HG03097 (cell line): ENCODE measurements around the gene ABCC1.

ENCODE experiments used
- ATAC-seq: cut with Tn5 transposase; IDR thresholded peaks from one replicate; pipeline ENCODE4 v1.9.1; 2021; ENCODE audit not compliant: unreplicated experiment, low FRiP score

ABCC1 gene

GRCh38 chr16:16073891-16074881 lies 124.8 kb downstream of the ABCC1 start:
- ATAC-seq: no peak

- no peak for ATAC-seq
These were observed 126.3 kb downstream of the ABCC1 start for GRCh38 chr16:16075488-16076422.

DNA sequence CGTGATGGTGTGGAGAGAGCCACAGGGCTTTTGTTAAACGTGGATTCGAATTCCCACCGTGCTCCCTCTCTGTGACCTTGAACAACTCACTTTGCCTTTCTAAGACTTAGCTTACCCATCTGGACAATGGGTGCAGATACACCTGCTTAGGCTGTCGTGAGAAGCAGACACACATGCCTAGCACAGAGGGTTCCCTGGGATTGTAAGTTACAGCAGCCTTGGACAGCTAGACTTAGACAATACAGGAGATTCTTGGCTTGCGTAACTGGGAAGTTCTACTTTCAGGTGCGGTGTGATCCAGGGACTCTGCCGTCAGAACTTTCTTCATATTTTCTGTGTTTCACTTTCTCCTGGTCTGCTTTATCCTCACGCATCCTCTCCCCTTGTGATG lies 127.0 kb downstream of the ABCC1 start:
- no peak for ATAC-seq

- ATAC-seq: no peak
These were observed 131.1 kb downstream of the ABCC1 start for GRCh38 chr16:16080465-16081065.

DNA sequence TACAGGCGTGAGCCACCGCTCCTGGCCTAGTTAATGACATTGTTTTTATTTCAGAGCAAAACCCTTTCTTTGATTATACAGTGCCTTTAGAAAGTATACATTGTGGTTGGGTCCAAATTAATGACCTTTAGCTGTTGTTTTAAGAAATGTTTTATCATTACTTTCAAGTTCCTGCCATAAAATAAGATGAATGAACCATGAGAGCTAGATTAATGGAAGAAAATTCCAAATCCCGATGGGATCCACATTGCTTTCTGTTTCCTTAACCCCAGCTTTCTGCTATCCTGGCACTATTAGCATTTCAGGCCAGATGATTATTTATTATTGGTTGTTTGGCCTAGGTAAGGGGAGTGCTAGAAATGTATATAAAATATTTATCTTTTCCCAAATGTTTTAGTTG lies 131.7 kb downstream of the ABCC1 start:
- ATAC-seq: no peak

- no peak for ATAC-seq
These were observed 132.8 kb downstream of the ABCC1 start for GRCh38 chr16:16082255-16082654.

DNA sequence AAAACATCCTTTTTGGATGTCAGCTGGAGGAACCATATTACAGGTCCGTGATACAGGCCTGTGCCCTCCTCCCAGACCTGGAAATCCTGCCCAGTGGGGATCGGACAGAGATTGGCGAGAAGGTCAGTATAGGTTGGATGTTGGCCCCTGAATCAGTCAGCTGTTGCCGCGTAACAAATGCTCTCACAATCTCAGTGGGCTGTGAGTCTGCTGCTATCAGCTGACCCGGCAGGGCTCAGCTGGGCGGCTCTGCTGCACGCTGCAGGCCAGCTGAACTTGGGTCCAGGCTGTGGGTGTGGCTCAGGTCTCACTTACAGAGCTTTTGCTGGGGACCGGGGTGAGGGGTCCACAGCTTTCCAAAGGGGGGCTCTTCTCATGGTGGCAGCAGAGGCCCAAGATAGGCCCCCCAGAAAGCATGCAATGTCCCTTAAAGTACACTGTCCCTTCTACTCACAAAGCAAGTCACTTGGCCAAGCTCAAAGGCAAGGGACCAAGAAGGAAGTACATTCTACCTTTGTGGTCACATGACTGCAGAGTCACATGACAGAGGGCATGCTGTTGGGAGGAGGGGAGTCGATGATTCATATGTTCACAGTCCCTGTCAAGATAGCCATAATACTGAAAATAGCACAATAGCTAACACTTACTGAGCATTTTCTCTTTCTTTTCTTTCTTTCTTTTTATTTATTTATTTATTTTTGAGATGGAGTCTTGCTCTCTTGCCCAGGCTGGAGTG lies 134.2 kb downstream of the ABCC1 start:
- no peak for ATAC-seq

- ATAC-seq: no peak
These were observed 135.5 kb downstream of the ABCC1 start for GRCh38 chr16:16084874-16085273.

GRCh38 chr16:16086653-16087446 lies 137.4 kb downstream of the ABCC1 start:
- no peak for ATAC-seq

DNA sequence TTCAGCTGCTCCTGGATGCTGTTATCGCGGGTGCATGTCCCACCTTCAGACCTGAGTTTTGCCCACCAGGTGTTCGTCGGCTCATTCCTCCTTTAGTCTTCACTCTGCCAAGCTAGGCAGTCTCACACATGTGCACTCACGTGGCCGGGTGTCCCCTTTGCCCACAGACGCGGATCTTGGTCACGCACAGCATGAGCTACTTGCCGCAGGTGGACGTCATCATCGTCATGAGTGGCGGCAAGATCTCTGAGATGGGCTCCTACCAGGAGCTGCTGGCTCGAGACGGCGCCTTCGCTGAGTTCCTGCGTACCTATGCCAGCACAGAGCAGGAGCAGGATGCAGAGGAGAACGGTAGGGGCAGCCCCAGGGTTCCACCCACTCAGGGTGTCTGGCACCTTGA lies 140.8 kb downstream of the ABCC1 start:
- ATAC-seq: no peak

- no peak for ATAC-seq
These were observed 143.7 kb downstream of the ABCC1 start for GRCh38 chr16:16092925-16093627.

DNA sequence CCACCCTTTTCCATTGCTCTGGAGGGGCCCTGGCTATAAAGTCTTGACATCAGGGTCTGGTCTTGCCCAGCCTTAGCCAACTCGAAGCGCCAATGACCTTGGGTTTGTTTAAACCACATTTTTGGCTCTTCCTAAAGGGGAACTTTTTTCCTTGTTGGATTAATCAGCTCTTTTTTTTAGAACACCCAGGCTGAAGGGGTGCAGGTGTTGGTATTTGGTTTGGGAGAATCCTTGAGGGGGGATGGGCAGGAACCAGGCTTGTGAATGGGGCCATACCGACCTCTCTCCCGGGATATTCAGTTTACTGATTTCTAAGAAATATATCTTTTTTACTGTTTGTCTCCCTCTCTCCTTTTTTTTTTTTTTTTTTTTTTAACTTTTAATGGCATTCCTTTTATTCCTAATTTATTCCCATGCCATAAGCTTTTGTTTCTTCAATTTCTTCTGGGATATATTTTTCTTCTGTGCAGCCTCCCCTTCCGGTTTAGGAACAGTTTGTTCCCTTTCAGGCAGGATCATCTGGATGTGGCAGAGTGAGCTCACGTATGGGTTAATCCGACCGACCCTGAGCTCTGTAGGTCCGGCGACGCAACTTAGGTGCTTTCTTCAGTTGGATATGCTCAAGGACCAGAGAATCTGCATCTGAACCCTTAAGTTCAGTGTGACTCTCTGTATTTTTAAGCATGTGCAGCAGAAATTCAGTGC lies 144.4 kb downstream of the ABCC1 start:
- no peak for ATAC-seq

DNA sequence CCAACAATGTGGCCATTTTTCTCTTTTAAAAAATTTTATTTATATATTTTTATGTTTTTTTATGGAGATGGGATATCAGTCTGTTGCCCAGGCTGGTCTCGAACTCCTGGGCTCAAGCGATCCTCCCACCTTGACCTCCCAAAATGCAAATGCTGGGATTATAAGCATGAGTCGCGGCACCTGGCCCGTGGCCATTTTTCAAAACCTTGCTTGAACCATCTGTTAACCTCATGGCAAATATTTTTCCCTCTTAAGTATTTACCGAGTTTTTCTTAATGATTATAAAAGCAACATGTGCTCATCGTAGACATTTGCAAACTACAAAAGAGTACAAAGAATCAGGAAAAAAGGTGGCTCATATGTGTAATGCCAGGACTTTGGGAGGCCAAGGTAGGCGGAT lies 146.2 kb downstream of the ABCC1 start:
- ATAC-seq: no peak

DNA sequence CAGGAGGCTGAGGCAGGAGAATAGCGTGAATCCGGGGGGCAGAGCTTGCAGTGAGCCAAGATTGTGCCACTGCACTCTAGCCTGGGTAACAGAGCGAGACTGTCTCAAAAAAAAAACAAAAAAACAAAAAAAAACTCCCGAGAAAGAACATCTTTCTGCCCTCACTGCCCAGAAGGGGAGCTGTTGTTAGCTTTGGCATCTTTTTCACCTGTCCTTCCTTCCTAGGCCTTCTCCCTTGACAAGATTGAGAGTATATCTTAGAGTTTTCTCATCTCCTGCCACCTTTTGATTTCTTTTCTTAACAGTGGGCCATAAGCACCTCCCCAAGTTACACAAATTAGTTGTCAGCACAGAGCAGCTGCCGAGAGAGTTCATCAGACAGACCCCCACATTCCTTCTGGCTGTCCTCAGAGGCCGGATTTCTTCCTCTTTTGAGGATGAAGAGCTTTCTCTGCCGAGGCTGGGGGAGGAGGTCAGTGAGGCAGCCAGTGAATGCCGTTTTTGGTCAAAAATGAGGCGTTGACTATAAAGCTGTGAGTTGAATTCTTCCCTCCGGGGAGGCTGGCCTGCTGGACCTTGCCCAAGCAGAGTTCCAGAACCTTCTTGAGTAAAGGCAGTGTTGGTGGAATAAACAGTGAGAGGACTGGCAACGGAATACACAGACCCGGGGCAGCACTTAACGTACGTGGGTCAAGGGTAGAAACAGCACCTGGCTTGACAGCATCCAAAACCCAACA lies 146.9 kb downstream of the ABCC1 start:
- no peak for ATAC-seq

DNA sequence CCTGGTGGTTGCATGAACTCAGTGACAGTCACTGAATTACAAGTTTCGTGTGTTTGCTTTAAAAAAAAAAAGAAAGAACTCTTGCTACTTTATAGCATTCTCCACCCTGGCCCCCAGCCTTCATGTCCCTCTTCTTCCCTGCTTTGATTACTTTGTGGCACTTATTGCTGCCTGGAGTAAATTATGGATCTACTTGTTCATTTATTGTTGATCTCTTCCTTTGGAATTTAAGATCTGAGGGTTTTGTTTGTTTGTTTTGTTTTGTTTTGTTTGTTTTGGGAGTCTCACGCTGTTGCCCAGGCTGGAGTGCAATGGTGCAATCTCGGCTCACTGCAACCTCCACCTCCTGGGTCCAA lies 147.4 kb downstream of the ABCC1 start:
- no peak for ATAC-seq

DNA sequence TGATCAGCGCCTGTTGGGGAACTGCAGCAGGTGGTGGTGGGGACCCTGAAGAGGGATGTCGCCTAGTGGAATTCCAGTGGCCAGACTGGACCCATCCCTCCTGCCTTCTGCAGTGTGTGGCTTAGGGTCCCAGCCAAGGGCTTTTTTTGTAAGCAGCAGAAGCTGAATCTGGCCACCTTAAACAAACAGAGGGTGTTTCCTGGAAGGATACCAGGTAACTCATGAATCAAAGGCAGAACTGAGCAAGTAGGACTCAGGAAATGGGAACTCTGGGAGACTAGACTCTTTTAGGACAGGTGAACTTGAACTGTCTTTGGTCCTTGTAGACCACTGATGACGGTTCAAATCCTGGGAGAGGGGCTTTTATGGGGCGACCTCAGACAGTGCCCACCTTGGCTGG lies 149.9 kb downstream of the ABCC1 start:
- no peak for ATAC-seq

DNA sequence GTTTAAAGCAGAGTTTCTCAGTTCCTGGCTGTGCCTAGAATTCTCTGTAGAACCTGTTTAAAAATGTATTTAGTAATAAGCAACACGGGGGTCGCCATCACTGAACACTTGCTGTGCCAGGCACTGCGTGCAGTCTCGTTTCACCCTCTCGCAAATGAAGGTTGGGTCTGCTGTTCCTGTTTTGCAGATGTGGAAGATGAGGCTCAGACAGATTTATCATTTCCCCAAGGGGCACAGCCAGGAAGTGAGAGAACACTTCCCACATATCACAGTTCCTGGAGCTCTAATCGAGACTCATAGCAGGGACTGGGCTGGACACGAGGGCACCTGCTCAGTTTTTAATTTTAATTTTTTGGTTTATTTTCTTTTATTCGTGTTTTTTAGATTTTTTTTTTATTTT lies 151.2 kb downstream of the ABCC1 start:
- ATAC-seq: no peak

GRCh38 chr16:16101585-16101984 lies 152.2 kb downstream of the ABCC1 start:
- ATAC-seq: no peak
